HG03196 (cell line): ENCODE data around the gene BRF1.
"Not testable (repeated sequence)": the region's sequence is repeated elsewhere in the genome, so short reads cannot be mapped to it uniquely, and the experiment has no call there.

ENCODE experiments used
- ATAC-seq: cut with Tn5 transposase; IDR thresholded peaks from one replicate; pipeline ENCODE4 v1.9.1; 2021; ENCODE audit not compliant: unreplicated experiment

The BRF1 gene

DNA sequence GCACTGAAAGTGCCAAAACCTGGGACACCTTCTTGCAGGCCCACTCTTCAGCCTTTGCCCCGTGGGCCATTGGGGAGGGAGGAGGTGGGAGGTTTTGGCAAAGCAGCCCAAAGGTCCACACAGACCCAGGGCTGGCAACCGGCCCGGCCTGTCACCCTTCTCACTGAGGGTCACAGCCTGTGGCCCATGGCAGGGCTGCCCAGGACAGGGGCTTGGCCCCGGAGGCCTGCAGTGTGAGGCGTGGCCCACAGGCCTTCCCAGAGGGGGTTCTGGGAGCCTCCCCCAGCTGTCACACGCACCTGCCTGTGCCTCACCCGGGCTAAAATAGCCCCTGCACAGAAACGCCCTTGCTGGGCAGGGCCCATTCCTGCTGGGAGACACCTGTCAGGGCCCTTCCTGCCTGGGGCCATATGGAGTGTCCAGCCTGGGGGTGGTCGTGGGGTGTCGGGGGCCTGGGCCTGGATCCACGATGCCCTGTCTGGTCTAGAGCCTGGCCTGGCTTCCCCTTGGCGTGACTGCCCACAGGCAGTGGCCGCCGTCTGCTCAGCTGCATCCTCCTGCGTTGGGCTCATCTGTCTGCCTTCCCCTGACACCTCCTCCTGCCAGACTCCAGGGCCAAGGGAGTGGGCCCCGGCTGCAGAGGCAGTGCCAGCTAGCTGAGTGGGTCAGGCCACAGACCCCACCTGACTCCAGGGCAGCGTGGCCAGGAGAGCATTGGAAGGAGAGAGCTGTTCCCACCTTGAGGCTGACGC is 33.0 kb upstream of the BRF1 start:
- ATAC-seq = no peak

DNA sequence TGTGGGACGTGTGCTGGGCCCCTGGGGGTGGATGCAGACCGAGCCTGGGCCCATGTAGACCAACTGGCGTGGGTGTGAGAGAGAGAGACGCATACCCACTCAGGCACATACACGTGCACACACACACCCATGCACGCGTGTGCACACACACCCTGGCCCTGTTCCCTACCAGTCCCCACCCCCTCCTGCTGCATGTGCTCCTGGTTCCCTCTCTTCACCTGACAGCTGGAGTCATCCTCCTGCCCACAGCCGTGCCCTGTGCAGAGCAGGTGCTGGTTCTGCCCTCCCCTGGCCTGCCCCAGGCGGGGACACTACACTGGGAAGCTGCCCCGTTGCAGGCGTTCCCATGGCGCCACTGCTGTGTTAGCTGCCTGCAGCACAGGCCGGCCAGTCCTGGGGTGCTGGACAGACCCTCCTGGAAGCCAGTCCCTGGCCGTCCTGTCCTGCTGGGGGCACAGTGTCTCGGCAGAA is 32.3 kb upstream of the BRF1 start:
- ATAC-seq = no peak

DNA sequence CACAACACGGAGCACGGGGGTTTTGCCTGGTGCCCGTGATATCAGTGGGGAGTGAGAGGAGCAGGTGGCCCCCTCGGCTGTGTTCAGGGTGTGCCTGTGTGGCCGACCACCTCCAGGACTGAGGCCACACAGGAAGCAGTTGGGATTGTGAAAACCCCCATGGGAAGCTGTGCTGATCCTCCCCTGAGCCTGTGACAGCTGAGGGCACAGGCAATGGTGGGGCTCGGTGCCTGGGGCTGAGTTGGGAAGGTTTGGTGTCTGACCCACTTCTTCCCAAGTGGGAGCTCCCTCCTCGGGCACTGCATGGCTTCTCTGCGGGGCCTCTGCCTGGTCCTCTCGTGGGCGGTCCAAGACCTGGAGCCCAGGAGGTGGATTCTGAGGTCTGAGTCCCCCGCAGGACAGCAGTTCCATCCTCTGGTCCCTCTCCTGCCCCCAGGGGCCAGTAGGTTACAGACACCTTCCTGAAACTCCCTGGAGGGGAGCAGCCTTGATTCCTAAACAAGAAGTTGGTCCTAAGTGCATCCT is 31.6 kb upstream of the BRF1 start:
- ATAC-seq = no peak

DNA sequence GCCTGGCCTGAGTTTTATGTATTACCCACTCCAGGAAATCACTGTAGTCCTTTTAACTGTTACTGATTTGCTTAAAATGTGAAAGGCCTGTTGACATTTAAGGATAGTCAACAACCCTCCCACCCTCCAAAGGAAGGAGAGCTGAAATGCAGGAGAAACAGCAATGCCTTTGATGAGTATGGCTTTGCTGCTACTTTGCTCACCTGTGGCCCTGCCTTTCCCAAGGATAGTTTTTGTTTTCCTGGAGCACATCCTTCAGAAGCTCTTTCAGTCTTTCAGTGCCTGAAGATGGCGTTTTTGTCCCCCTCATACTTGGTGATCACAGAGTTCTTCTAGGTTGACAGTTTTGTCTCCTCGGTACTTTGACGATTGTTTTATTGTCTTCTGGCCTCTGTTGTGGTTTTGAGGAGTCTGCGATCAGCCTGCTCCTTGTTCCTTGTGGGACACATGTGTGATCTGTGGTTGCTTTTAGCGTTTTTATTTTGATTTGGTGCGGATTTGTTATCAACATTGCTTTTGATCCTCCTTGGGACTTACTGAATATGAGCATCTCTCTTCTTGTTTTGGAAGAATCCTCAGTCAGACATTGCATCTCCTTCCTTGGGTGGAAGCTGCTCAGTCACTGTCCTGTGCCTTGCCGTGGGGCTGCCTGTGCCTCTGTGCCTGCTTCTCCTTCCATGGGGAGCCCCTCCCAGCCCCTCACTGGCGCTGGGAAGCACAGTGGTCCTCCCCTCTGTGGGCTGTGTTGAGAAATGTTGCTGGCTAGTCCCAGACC is 31.0 kb upstream of the BRF1 start:
- ATAC-seq = no peak

DNA sequence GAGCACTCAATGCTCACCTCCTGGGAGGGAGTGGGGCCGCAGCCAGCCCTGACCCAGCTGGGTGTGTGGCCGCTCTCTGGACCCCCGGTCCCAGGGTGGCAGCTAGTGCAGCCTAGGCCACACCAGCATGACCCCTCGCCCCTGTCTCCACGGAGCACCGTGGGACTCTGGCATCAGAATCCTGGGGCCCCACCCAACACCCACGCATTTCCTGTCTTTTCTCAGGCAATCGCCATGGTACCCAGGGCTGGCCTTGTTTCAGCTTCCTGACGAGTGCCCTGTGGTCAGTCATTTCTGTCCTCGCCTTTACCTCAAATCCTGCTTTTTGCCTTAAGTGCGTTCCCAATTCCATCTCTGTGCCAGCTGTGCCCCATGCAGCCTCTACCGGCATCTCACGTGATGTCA is 29.7 kb upstream of the BRF1 start:
- no peak for ATAC-seq

DNA sequence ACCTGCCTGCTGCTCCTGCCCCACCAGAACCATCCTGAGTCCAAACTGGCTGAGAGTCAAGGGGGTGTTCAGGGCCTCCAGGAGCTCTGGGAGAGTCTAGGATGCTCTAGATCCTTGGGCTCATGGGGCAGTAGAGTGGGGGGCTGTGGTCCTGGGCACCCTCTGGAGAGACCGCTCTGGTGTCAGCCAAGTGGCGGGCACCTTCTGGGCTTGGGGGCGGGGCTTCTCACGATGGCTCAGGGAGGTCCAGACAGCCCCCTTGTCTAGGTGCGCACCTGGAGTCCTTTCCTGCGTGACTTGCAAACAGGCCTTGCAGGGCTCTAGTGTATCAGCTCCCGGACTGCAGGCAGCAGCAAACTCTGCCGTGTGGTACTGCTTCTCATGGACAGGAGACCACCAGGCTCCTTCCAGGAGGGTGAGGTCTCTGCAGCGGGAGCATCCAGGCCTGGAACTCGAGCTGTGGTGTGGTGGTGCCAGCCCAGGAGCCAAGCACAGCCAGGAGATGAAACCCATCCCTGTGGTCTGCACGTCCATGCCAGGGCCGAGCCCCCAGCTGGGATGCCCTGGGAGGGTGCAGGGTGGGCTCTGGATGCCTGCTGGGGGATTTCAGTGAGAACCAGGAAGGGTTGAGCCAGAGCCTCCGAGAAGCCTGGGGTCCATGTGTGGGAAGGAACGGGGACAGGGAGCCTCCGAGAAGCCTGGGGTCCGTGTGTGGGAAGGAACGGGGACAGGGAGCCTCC is 28.8 kb upstream of the BRF1 start:
- no peak for ATAC-seq

DNA sequence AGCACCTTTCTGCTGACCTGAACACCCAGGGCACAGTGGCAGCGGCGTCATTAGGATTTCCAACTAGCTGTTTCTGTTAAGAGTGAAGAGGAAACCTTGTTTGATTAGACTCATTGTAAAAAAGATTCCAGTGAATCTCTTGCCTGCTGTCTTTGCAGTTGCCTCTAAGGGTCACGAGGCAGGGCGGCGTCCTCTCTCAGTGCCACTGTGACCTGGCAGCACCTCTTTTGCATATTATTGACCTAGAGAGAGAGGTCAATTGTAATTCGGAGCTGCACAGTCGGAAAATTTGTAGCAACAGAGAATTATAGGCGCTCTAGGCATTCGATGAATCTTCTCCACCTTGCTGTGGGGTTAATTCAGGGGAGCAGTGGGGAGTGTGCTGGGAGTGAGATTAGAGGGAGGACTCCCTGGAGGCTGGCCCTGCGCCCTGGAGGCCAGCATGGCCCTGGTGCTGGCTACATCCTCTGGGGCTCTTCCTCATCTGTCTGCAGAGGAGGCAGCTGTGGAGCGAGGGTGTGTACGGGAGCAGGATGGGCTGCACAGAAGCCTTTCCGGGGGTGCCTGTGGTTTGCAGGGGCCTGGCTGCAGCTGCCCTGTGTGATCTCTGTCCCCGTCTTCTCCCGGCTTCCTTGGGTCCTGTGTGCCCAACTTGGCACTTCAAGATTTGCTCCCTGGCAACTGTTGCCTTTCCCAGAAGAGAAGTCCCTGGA is 28.0 kb upstream of the BRF1 start:
- ATAC-seq = no peak

DNA sequence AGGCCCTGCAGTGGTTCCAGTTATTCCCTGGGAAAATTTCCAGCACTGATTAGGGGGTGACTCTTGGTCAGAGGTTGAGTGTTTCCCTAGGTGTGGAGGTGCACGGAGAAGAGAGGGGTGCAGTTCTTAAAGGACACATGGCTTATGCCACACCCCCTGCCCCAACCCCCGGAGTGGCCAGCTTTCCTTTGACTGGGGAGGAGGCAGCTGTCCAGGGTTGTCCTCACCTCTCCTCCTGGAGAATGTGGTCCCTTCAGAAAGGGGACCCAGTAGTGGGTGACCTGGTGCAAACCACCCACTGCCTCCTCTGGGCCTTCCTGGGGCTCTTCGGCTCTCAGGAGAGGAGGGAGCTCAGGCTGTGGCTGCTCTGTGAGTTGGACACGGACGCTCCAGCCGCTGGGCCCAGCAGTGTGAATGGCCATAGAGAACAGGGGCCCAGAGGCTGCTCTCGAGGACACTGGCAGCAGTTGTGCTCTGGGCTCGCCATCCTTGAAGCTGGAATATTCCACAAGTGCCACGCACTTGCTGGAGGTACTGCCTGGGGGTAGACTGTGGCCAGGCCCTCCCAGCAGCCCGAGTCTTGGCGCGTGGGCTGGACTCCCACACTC is 27.4 kb upstream of the BRF1 start:
- ATAC-seq = no peak

DNA sequence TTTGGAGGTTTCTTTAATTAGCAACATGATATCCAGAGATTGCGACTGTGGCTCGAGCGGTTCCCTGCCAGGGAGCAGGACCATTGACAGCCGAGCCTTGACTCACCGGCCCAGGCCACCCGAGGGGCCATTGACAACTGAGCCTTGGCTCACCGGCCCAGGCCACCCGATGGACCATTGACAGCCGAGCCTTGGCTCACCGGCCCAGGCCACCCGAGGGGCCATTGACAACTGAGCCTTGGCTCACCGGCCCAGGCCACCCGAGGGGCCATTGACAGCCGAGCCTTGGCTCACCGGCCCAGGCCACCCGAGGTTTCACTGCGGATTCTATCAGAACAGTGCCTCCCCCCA is 26.9 kb upstream of the BRF1 start:
- not testable (repeated sequence) for ATAC-seq

DNA sequence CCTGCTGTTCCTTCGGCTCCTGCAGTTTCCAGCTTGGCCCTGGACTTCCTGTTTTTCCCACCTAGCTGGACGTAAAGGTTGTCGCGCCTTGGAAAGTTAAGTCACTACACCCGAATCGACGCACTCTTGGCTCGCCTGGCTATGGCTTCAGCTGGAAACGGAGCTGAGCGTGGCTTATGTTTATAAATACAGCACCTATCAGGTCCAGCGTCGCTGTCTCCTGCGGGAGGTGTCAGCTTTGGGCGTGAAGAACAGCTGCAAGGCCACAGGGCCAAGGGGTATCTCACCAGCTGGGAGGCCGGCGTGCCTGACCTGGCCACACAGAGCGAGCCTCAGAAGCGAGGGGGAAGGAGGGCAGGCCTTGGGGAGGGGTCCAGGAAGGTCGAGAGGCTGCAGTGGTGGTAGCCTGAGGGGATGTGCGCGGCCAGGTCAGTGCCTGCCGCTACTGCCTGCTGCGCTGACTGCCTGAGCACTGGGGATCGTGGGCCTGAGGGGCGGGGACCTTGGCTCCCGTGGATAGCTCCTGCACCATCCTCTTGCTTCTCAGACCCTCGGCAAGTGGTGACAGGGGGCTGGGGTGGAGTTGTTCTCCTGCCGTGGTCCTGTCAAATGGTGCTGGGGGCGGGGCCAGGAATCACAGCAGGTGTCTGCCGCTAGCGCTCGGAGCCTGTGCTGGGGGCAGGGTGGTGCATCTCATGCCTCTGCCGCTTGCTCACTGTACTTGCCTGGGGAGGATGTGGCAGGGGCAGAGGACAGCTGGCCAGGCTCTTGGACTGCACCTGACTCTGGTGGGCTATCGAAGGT is 26.3 kb upstream of the BRF1 start:
- no peak for ATAC-seq

DNA sequence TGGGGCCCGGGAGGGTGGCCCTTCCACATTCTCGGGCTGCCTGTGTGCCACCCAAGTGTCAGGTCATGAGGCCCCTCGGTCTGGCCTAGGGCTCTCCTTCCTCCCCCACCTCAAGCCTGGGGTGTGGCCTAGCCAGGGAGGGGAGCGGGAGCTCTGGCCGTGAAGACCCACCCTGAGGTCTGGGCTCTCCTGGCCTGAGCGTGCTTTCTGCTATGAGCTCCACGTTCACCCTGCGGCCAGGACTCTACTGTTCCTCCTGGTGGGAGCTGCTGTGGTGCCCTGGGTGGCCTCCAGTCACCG is 25.7 kb upstream of the BRF1 start:
- no peak for ATAC-seq

DNA sequence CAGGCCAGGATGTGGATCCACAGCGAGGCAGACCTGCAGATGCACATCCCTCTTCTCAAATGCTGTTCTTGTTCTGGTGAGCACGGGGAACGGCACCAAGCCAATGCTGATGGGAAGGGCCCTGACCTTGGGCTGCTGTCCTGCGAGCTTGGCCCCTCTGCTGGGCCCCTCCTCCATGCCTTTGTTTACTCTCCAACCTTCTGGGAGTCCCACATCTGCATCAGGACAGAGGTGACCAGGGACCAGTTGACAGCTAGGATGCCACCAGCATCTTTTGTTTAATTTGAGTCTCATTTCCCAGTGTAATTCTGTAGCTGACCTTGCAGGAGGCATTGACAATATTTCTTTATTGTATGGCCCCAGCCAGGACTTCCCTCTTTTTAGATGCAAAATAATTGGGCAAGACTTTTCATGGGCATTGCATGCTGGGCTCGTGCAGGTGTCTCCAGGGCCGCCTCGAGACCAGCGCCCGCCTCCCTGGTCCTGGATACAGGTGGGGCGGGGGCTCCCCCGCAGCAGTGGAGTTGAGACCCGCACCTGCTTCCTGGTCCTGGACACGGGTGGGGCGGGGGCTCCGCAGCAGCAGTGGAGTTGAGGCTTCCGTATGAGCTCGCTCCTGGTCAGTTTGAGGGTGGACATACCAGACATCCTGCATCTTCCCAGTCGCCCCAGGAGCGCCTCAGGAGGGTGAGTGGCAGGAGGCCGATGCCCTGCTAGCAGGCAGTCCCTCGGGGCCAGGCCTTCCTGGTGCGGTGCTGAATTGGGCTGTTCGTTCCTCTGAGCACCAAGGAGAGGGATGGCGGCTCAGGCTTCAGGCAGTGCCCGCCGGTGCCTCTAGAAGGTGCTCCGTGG is 25.1 kb upstream of the BRF1 start:
- ATAC-seq = no peak

DNA sequence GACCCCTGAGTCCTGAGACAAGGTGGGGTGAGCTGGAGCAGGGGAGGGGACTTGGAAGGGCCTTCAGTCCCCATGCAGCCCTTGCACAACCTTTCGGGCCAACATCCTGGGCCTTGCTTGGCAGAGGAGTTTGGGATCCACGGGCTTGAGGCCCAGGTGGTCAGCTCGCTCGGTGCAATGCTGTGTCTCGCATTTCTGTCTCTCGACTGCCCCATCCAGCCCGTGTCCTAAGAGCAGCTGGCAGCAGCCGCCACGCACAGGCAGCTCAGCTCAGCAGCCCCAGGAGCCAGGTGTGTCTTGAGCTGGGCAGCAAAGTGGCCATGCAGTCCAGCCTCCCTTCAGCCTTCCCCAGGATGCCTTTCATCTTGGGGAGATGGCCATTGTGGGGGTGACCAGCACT is 24.5 kb upstream of the BRF1 start:
- no peak for ATAC-seq

DNA sequence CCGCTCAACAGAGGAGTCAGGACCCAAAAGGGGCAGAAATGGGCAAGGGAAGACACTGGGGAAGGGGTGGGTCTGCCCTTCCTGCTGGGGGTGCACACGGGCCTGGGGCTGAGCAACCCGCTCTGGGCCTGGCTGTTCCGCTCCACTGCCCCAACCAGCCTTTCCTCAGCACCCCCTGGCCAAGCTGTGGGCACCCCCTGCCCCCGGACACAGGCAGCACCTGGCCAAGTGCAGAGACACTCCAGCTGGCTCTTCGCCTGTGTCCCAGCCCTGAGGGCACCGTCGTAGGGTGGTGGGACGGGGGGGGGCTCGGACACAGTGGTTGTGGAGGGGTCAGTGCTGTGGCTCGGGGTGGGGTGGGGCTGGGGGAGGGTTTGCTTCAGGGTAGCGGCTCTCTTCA is 24.1 kb upstream of the BRF1 start:
- ATAC-seq = no peak

DNA sequence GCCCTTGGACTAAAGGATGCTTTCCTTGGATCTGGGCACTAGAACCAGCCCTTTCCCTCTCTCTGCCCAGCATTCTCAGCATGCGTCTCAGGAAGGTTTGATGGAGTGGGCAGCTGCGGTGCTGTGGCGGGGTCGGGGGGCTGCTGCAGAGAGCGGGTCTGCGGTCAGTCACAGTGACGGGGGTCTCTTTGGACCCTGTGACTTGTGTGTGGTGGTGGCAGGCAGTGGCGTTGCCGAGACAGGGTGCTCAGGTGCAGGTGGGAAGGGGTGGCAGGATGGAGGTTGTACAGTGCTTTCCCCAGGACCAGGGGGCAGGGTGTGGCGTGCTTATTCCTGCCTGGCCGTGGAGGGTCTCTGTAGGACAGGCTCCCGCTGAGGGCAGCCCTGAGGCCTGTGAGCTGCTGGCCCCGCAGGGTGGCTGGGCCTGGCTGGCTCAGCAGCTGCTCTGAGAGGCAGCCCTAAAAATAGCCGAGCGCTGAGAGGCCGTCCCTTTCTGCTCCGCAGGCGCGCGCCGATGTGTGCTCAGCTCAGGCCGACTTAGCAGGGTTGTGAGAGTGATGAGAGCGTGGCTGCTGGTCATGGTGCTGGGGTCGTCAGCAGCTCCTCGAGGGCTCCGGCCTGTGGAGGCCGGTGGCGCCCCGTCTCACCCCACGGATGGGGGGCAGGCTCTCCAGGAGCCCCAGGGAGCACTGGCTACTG is 23.4 kb upstream of the BRF1 start:
- ATAC-seq = no peak

DNA sequence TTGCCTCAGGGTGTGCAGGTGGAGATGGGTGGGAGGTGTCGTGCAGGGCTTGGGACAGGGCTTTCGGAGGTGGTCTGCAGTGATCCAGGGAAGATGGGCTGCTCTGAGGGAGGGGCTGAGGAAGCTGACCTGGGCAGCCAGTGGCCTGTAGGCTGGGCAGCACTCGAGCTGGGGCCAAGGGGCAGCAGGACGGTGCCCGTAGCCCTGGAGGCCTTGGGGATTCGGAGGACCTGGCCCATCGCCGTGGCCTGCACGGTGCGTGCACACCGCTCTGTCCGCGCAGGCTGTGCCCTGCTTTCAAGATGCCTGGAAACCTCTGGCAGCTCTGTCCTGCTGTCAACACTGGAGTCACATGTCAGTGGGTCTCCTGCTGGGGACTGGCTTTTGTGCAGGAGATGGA is 22.9 kb upstream of the BRF1 start:
- ATAC-seq = no peak

DNA sequence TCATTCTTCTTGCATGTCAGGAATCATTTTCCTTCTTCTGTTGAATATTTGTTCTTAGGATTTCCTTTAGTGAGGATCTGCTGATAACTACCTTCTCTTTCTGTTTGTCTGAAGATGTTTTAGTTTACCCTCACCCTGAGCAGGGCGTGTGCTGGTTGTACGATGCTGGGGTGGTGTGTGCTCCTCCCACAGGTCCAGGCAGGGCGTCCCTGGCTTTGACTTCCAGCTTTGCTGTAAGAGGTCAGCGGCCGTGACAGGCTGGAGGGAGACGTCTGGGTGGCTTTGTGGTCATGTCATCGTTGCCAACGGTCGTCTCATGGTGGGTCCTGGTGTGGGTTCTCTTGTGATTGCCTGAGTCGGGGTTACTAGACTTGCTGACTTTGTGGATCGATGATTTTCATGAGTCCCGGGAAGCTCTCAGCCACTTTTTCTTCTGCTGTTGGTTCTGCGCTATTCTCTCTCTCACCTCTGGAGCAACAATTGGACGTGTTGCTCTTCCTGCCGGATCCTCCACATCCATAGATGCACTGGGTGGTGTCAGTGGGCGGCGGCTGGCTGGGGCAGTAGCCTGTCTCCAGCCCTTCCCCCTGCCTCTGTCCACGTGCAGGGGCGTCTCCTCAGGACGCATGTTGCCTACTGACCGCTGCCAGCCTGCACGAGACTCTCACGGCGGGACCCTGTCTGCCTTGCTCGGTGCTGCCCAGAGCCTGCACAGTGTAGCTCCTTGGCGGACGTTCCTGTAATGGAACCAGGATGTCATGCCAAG is 22.2 kb upstream of the BRF1 start:
- no peak for ATAC-seq

DNA sequence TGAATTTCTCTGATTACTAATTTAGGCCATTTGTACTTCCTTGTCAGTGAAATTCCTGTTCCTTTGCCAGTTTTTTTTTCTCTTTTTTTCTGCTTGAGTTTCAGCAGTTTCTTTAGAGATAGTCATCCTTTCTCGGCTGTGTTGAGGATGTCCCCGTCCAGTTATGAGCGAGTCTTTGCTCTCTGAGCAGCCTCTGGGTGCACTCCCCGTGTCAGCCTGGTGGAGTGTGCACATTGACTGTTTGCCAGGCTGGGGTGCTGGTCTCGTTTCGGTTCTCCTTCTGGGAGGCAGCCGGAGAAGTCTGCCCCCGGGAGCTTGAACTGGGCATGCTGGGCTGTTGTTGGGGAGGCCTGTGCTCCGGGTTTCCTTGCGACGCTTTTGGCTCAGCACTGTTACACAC is 16.7 kb upstream of the BRF1 start:
- ATAC-seq = no peak
